HG03571 (cell line): Measurements from ENCODE around the gene TNS3.

Source experiments
- ATAC-seq: cut with Tn5 transposase; IDR thresholded peaks from one replicate; pipeline ENCODE4 v1.9.1; 2021; ENCODE audit not compliant: unreplicated experiment

Gene TNS3

GRCh38 chr7:47438411-47439029 lies 143.4 kb downstream of the TNS3 start:
- no peak for ATAC-seq

- no peak for ATAC-seq
Measured at GRCh38 chr7:47435889-47436312, 146.0 kb downstream of the TNS3 start.

- no peak for ATAC-seq
Measured at GRCh38 chr7:47433564-47433895, 148.4 kb downstream of the TNS3 start.

- no peak for ATAC-seq
Measured at GRCh38 chr7:47432671-47433563, 149.0 kb downstream of the TNS3 start.

- ATAC-seq, result no peak
Measured at GRCh38 chr7:47430422-47430821, 151.5 kb downstream of the TNS3 start.

GRCh38 chr7:47428768-47429472 lies 153.0 kb downstream of the TNS3 start:
- no peak for ATAC-seq

GRCh38 chr7:47428052-47428767 lies 153.7 kb downstream of the TNS3 start:
- ATAC-seq, result no peak

GRCh38 chr7:47427051-47427643 lies 154.8 kb downstream of the TNS3 start:
- no peak for ATAC-seq

- ATAC-seq, result no peak
Measured at GRCh38 chr7:47424523-47424922, 157.4 kb downstream of the TNS3 start.

GRCh38 chr7:47423196-47423595 lies 158.7 kb downstream of the TNS3 start:
- no peak for ATAC-seq

GRCh38 chr7:47422611-47423010 lies 159.3 kb downstream of the TNS3 start:
- no peak for ATAC-seq

- ATAC-seq, result no peak
Measured at GRCh38 chr7:47421456-47421855, 160.5 kb downstream of the TNS3 start.

- ATAC-seq, result no peak
Measured at GRCh38 chr7:47420122-47420780, 161.7 kb downstream of the TNS3 start.

GRCh38 chr7:47419471-47419870 lies 162.4 kb downstream of the TNS3 start:
- ATAC-seq, result no peak

GRCh38 chr7:47418601-47419309 lies 163.2 kb downstream of the TNS3 start:
- ATAC-seq, result no peak

GRCh38 chr7:47416492-47417480 lies 165.1 kb downstream of the TNS3 start:
- no peak for ATAC-seq

- no peak for ATAC-seq
Measured at GRCh38 chr7:47415318-47416212, 166.3 kb downstream of the TNS3 start.
